ENCODE measurements around the gene ZDHHC11.
"Not testable (repeated sequence)": the region's sequence is repeated elsewhere in the genome, so short reads cannot be mapped to it uniquely, and the experiment has no call there.

- TF ChIP-seq CTCF, POLR2A (IDR thresholded peaks at IDR 0.05): not testable (repeated sequence)
These were observed 16.8 kb downstream of the ZDHHC11 start for GRCh38 chr5:834013-834412.
